HepG2 (cell line): ENCODE results near the gene OR2K2. TPM values are rescaled to one million over a fixed set of nuclear protein-coding genes. Genes with fewer than 3 reads are reported as not detected.

ENCODE experiments used
- ATAC-seq: fragments of 200-7000 bp; cut with Tn5 transposase; 3 replicates; pipeline ENCODE4 v1.9.1; 2020; ENCODE audit warnings: mild to moderate bottlenecking, moderate library complexity
- BruUV-seq: library from RNA; stranded (reverse); fragments of 400-500 nt; replicated peaks from 2 replicates; lab custom pipeline; 2021; lab: Mats Ljungman, UMichigan
- CTCF ChIA-PET: fragments of 300-600 bp; formaldehyde crosslinking; extraction: SDS; loops from one replicate; lab custom pipeline; 2021; ENCODE audit warnings: low total read pairs, inconsistent platforms, low intra/inter-chr PET ratio; lab: Yijun Ruan, JAX
- POLR2A ChIA-PET: fragments of 350-600 bp; sonication (Branson Sonifier 250); formaldehyde crosslinking; loops from one replicate; lab custom pipeline; 2020; ENCODE audit warnings: antibody characterized with exemption, inconsistent platforms; lab: Yijun Ruan, JAX
- DNase-seq: peaks from one replicate; pipeline ENCODE4 v3.0.0-alpha.2; 2015; ENCODE audit warnings: low spot score
- FAIRE-seq: peaks from 3 replicates; lab custom pipeline; 2011; peaks lifted over from hg19 to GRCh38; lab: Jason Lieb, UNC
- H2AFZ ChIP-seq: one replicate; pipeline ENCODE4 v1.6.1; 2011; ENCODE audit warnings: low read length, inconsistent platforms
- H3K27ac ChIP-seq: fragments of 300-600 bp; 3 replicates; pipeline ENCODE4 v1.8.0; 2011; ENCODE audit warnings: mixed run types, mild to moderate bottlenecking, mixed read lengths, low read length, inconsistent platforms; ENCODE audit not compliant: insufficient read depth; ENCODE audit errors: extremely low read length
- H3K27me3 ChIP-seq, 2 experiments: fragments of 200-600 bp in 1 of 2; 2 replicates in 1 of 2; 3 replicates in 1 of 2; pipeline versions ENCODE4 v1.6.0 to v1.8.0; 2011; ENCODE audit warnings: low read length in 2 of 2, mild to moderate bottlenecking in 2 of 2, moderate library complexity in 2 of 2, inconsistent platforms in 1 of 2; ENCODE audit not compliant: insufficient read depth in 2 of 2, control insufficient read depth in 1 of 2
- H3K36me3 ChIP-seq, 2 experiments: fragments of 200-600 bp in 1 of 2; replicated peaks in 1 of 2; 2 replicates in 1 of 2; 3 replicates in 1 of 2; pipeline versions ENCODE4 v1.5.1 to v1.8.0; 2011; ENCODE audit warnings: low read length in 2 of 2, inconsistent platforms in 1 of 2; ENCODE audit not compliant: insufficient read depth in 2 of 2, control insufficient read depth in 1 of 2
- H3K4me1 ChIP-seq: 2 replicates; pipeline ENCODE4 v1.5.1; 2012; ENCODE audit warnings: low read length, inconsistent platforms; ENCODE audit not compliant: insufficient read depth
- H3K4me2 ChIP-seq: 2 replicates; pipeline ENCODE4 v1.6.0; 2011; ENCODE audit warnings: low read depth, low read length, inconsistent platforms
- H3K4me3 ChIP-seq, 3 experiments: fragments of 200-600 bp in 1 of 3; sonication (generic), shearing (Covaris generic) in 1 of 3; replicated peaks in 1 of 3; 2 replicates each; pipeline ENCODE4 v1.5.1; 2011 to 2016; ENCODE audit warnings: low read length in 3 of 3, inconsistent platforms in 2 of 3, low read depth in 2 of 3, mild to moderate bottlenecking in 2 of 3, control low read depth in 1 of 3, mixed read lengths in 1 of 3; ENCODE audit not compliant: insufficient read depth in 1 of 3
- H3K79me2 ChIP-seq: one replicate; pipeline ENCODE4 v1.6.1; 2011; ENCODE audit warnings: low read length, inconsistent platforms; ENCODE audit not compliant: insufficient read depth
- H3K9ac ChIP-seq: 2 replicates; pipeline ENCODE4 v1.6.0; 2011; ENCODE audit warnings: mild to moderate bottlenecking, low read depth, low read length, inconsistent platforms; ENCODE audit not compliant: insufficient read depth
- H3K9me3 ChIP-seq: 2 replicates; pipeline ENCODE4 v1.5.1; 2012; ENCODE audit warnings: mild to moderate bottlenecking, low read length
- H4K20me1 ChIP-seq: 2 replicates; pipeline ENCODE4 v1.6.0; 2011; ENCODE audit warnings: inconsistent platforms, mild to moderate bottlenecking, low read length, moderate library complexity; ENCODE audit not compliant: insufficient read depth
- ATF4 ChIP-seq, 2 experiments: fragments of 450-650 bp in 1 of 2; sonication (generic) in 1 of 2; formaldehyde crosslinking; IDR thresholded peaks; 2 replicates each; pipeline versions ENCODE4 v1.5.0 to v1.8.0; 2020 to 2022; ENCODE audit warnings: mild to moderate bottlenecking in 1 of 2, missing genetic modification reagents in 1 of 2
- MAFF ChIP-seq: IDR thresholded peaks from 2 replicates; pipeline ENCODE4 v1.6.1; 2011; ENCODE audit warnings: low read depth, low read length, improper control_type of control experiment
- MAFK ChIP-seq, 2 experiments: IDR thresholded peaks in 1 of 2; conservative IDR thresholded peaks in 1 of 2; 2 replicates each; pipeline ENCODE4 v1.6.1; 2011; ENCODE audit warnings: improper control_type of control experiment in 2 of 2, low read length in 2 of 2
- MEIS1 ChIP-seq: sonication (generic); formaldehyde crosslinking; IDR thresholded peaks from 2 replicates; pipeline ENCODE4 v1.9.0; 2021; ENCODE audit warnings: mild to moderate bottlenecking, missing genetic modification reagents, moderate library complexity, borderline replicate concordance
- PTBP1 ChIP-seq: fragments of 200-400 bp; formaldehyde crosslinking; IDR thresholded peaks from 2 replicates; pipeline ENCODE4 v1.6.1; 2018; ENCODE audit warnings: low read length, low read depth; ENCODE audit not compliant: poor library complexity, severe bottlenecking
- RNF2 ChIP-seq: fragments of 450-650 bp; conservative IDR thresholded peaks from 2 replicates; pipeline ENCODE4 v1.6.1; 2016; ENCODE audit warnings: low read depth
- RXRA ChIP-seq: sonication (generic); formaldehyde crosslinking; IDR thresholded peaks from 2 replicates; pipeline ENCODE4 v1.5.1; 2020; ENCODE audit warnings: missing genetic modification reagents
- TAF1 ChIP-seq: sonication (generic); formaldehyde crosslinking; IDR thresholded peaks from 2 replicates; pipeline ENCODE4 v1.4.0; 2020; ENCODE audit warnings: missing genetic modification reagents
- TBX3 ChIP-seq: fragments of 450-650 bp; IDR thresholded peaks from 2 replicates; pipeline ENCODE4 v1.6.1; 2017; ENCODE audit warnings: antibody characterized with exemption, mild to moderate bottlenecking, inconsistent platforms, borderline replicate concordance
- TGIF2 ChIP-seq: IDR thresholded peaks from 2 replicates; pipeline ENCODE4 v1.6.1; 2016; ENCODE audit warnings: control low read depth, missing compliant biosample characterization
- ZBTB2 ChIP-seq: sonication (generic); formaldehyde crosslinking; IDR thresholded peaks from 2 replicates; pipeline ENCODE4 v1.8.0; 2022; ENCODE audit warnings: low read depth, missing genetic modification reagents
- ZNF552 ChIP-seq: sonication (generic); formaldehyde crosslinking; IDR thresholded peaks from 2 replicates; pipeline ENCODE4 v1.9.0; 2022; ENCODE audit warnings: missing genetic modification reagents, mild to moderate bottlenecking, borderline replicate concordance
- ZNF773 ChIP-seq: sonication (generic); formaldehyde crosslinking; IDR thresholded peaks from 2 replicates; pipeline ENCODE4 v1.4.0; 2020; ENCODE audit warnings: missing genetic modification reagents, borderline replicate concordance
- WGBS: methylation state at CpG from one replicate; pipeline ENCODE4 v1.1.6; 2017; ENCODE audit warnings: low lambda C conversion rate; 5-methylcytosine and 5-hydroxymethylcytosine counted together
- in situ Hi-C: cut with HindIII; loops from 2 replicates; pipeline ENCODE4 v1.10.0; 2017; ENCODE audit warnings: low pct_unique_long_range_greater_than_20kb; ENCODE audit not compliant: extremely low pct_ligation_motif_present
- intact Hi-C: fragments of 100-400 bp; cut with micrococcal nuclease; formaldehyde crosslinking; loops from one replicate; pipeline ENCODE4 v1.10.0; 2022; ENCODE audit not compliant: unreplicated experiment
- polyA plus RNA-seq, 8 experiments: library from polyadenylated mRNA; depleted of rRNA in 3 of 8; stranded (reverse) in 7 of 8; unstranded in 1 of 8; fragments of >200 nt; fragmentation: Illumina TruSeq in 4 of 8; extraction: Trizol in 4 of 8; gene quantifications; 2 replicates each; pipeline versions ENCODE4 v1.2.1 to v1.2.3, GENCODE V29; 2011 to 2016; ENCODE audit warnings: low read depth in 4 of 8, missing spikeins in 1 of 8, mixed read lengths in 1 of 8; ENCODE audit not compliant: insufficient read depth in 1 of 8
- total RNA-seq, 5 experiments: library from RNA; depleted of rRNA; stranded (reverse); fragments of >200 nt; fragmentation: Illumina TruSeq; extraction: Trizol; gene quantifications; 2 replicates each; pipeline ENCODE4 v1.2.3, GENCODE V29; 2016; ENCODE audit warnings: low read depth in 1 of 5
- TF ChIP-seq, protein P1 (sequence below): sonication (generic); formaldehyde crosslinking; IDR thresholded peaks from 2 replicates; pipeline ENCODE4 v1.5.0; 2020; ENCODE audit warnings: missing genetic modification reagents
- TF ChIP-seq, protein P2 (sequence below): sonication (generic); formaldehyde crosslinking; IDR thresholded peaks from 2 replicates; pipeline ENCODE4 v1.9.0; 2021; ENCODE audit warnings: missing genetic modification reagents, mild to moderate bottlenecking, borderline replicate concordance

The OR2K2 gene
- total and polyA plus RNA-seq, 2 of the 13 experiments (the other 11 are each of a cell fraction or from before 2014, with no cell fraction given): not detected

GRCh38 chr9:111366978-111367377, 37.0 kb upstream of the OR2K2 start:
- CTCF ChIA-PET: no interaction called here
- Histone ChIP-seq H3K79me2 (no peaks in the 10 kb centered on the region), H3K9me3 (no peaks in the 10 kb centered on the region), H3K9ac (no peak overlapping the region), H3K27ac (no peak overlapping the region), H4K20me1 (no peaks in the 10 kb centered on the region), H3K36me3 (peaks cover 21 to 75% of the 10 kb centered on the region in 2 experiments), H2AFZ (no peak overlapping the region), H3K4me1 (no peaks in the 10 kb centered on the region)
- POLR2A ChIA-PET: no interaction called here
- no peak for ATAC-seq
- in situ Hi-C loops: no loop called here
- TF ChIP-seq TAF1 (CRISPR knock-in tag): no peak
- TF ChIP-seq MAFK (conservative IDR thresholded peaks at IDR 0.05 in 1 of 2, IDR thresholded peaks at IDR 0.05 in 1 of 2; ENCODE audit: low read length in 2 of 2): peak; percentile 58 to 75
- no peak for TF ChIP-seq RNF2
- TF ChIP-seq, protein P1, sequence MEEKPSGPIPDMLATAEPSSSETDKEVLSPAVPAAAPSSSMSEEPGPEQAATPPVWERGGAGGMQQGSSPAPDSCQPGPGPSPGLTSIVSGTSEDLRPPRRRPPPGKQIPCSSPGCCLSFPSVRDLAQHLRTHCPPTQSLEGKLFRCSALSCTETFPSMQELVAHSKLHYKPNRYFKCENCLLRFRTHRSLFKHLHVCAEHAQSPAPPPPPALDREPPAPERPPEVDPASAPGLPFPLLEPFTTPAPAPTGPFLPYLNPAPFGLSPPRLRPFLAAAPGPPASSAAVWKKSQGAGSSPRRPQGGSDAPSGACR (CRISPR knock-in tag): no peak
- TF ChIP-seq MAFF: peak; percentile 45; the same call in 1 of the 2 replicates
- TF ChIP-seq, all 625 proteins: peak for 2
- no peaks in the 10 kb centered on the region for H3K27me3 ChIP-seq
- H3K4me2 ChIP-seq: no peak overlapping the region
- FAIRE-seq (no peak), DNase-seq (no peak)
- H3K4me3 ChIP-seq: no peak overlapping the region
- WGBS: 93% methylated on average over 1 of the region's 1 CpG
- no TSS peak for BruUV-seq
- intact Hi-C loops: loop anchor here (10.0 kb wide), 1 partner anchor 1948 kb away; no protein-coding TSS in a partner anchor

DNA sequence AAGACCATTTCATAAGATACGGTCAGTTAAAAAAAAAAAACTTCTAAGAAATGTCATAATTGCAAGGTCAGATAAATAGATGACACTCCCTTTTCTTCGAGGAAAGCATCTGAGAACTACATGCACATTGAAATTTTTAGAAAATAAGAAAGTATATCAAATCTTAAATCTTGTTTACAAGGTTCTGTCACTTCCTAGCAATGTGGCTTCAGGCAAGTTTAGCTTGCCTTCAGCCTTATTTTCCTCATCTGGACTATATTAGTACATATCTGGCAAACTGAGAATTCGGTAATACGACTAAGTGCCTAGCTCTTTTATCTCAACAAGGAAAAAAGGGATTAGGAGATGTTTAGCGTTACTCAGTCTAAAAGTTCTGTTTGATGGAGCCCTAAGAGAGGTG, 32.5 kb upstream of the OR2K2 start:
- POLR2A ChIA-PET: no interaction called here
- CTCF ChIA-PET: no interaction called here
- in situ Hi-C loops: no loop called here
- H3K36me3 ChIP-seq: peaks cover 5 to 37% of the 10 kb centered on the region in 2 experiments; a peak in 4 of 5 replicates
- H2AFZ ChIP-seq: no peak overlapping the region
- H4K20me1 ChIP-seq: no peaks in the 10 kb centered on the region
- intact Hi-C loops: loop anchor here (10.0 kb wide), 1 partner anchor 1952 kb away; no protein-coding TSS in a partner anchor
- H3K4me3 ChIP-seq: no peak overlapping the region
- H3K27me3 ChIP-seq: no peaks in the 10 kb centered on the region
- H3K4me1 ChIP-seq: no peaks in the 10 kb centered on the region
- 98% methylated on average over 5 of the region's 5 CpGs for WGBS
- no peak overlapping the region for H3K9ac ChIP-seq
- no peak for TF ChIP-seq PTBP1
- TF ChIP-seq ZBTB2 (CRISPR knock-in tag): no peak
- no peak for TF ChIP-seq TGIF2 (CRISPR knock-in tag)
- TF ChIP-seq TBX3: no peak
- TF ChIP-seq MEIS1 (CRISPR knock-in tag): no peak
- TF ChIP-seq, protein P2, sequence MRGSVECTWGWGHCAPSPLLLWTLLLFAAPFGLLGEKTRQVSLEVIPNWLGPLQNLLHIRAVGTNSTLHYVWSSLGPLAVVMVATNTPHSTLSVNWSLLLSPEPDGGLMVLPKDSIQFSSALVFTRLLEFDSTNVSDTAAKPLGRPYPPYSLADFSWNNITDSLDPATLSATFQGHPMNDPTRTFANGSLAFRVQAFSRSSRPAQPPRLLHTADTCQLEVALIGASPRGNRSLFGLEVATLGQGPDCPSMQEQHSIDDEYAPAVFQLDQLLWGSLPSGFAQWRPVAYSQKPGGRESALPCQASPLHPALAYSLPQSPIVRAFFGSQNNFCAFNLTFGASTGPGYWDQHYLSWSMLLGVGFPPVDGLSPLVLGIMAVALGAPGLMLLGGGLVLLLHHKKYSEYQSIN (CRISPR knock-in tag): no peak
- no peak for TF ChIP-seq RXRA
- no peak for TF ChIP-seq ZNF773 (CRISPR knock-in tag)
- no peak for TF ChIP-seq ATF4 (CRISPR knock-in tag; IDR thresholded peaks at IDR 0.05)
- TF ChIP-seq ZNF552 (CRISPR knock-in tag): no peak
- no peaks in the 10 kb centered on the region for H3K9me3 ChIP-seq
- no peak overlapping the region for H3K27ac ChIP-seq
- H3K4me2 ChIP-seq: no peak overlapping the region
- no TSS peak for BruUV-seq
- DNase-seq: no peak
- H3K79me2 ChIP-seq: no peaks in the 10 kb centered on the region
- no peak for ATAC-seq
- FAIRE-seq: no peak
